AG09309 (cell line): ENCODE measurements around the gene TRIM31.

Experiments used
- DNase-seq: peaks from one replicate; pipeline ENCODE4 v3.0.0-alpha.2; 2010; ENCODE audit warnings: low read depth
- H3K4me3 ChIP-seq: 2 replicates; pipeline ENCODE4 v1.5.1; 2011; ENCODE audit warnings: mild to moderate bottlenecking, low read depth, low read length, moderate library complexity; ENCODE audit not compliant: control insufficient read depth
- CTCF ChIP-seq: IDR thresholded peaks from 2 replicates; pipeline ENCODE4 v1.5.1; 2011; ENCODE audit warnings: mild to moderate bottlenecking, low read depth, low read length, inconsistent platforms; ENCODE audit not compliant: insufficient read depth, control insufficient read depth; ENCODE audit errors: missing control alignments

TRIM31 gene

GRCh38 chr6:30096829-30097228 lies 16.1 kb downstream of the TRIM31 start:
- DNase-seq: no peak
- H3K4me3 ChIP-seq: no peak overlapping the region
- TF ChIP-seq CTCF: no peak

GRCh38 chr6:30093951-30094661 lies 18.8 kb downstream of the TRIM31 start:
- DNase-seq: no peak
- no peak overlapping the region for H3K4me3 ChIP-seq
- TF ChIP-seq CTCF: no peak

- H3K4me3 ChIP-seq: no peak overlapping the region
- no peak for DNase-seq
- TF ChIP-seq CTCF: no peak
Observed at GRCh38 chr6:30092852-30093543, 19.9 kb downstream of the TRIM31 start.

- no peak overlapping the region for H3K4me3 ChIP-seq
- TF ChIP-seq CTCF: no peak
- DNase-seq: peak; percentile 58
Observed at GRCh38 chr6:30091577-30092381, 21.1 kb downstream of the TRIM31 start.

GRCh38 chr6:30087876-30088275 lies 25.0 kb downstream of the TRIM31 start:
- H3K4me3 ChIP-seq: no peak overlapping the region
- TF ChIP-seq CTCF: no peak
- no peak for DNase-seq

- DNase-seq: no peak
- no peak overlapping the region for H3K4me3 ChIP-seq
- TF ChIP-seq CTCF: no peak
Observed at GRCh38 chr6:30077218-30077617, 35.7 kb downstream of the TRIM31 start.
